PFSK-1 (cell line): ENCODE results near the gene KCNJ9.

Experiments
- FOXP2 ChIP-seq: optimal IDR thresholded peaks from 2 replicates; pipeline ENCODE3; 2011; ENCODE audit warnings: borderline replicate concordance, control low read depth, inconsistent platforms; ENCODE audit not compliant: insufficient read depth; ENCODE audit errors: extremely low read length, extremely low read depth
- POLR2AphosphoS5 ChIP-seq: IDR thresholded peaks from 2 replicates; pipeline ENCODE4 v1.6.1; 2012; ENCODE audit warnings: low read depth, mild to moderate bottlenecking, control low read depth, low read length, moderate library complexity
- SIN3A ChIP-seq: IDR thresholded peaks from 2 replicates; pipeline ENCODE4 v1.6.1; 2012; ENCODE audit warnings: mild to moderate bottlenecking, low read length, moderate library complexity, borderline replicate concordance; ENCODE audit not compliant: insufficient read depth
- TAF1 ChIP-seq: IDR thresholded peaks from 2 replicates; pipeline ENCODE4 v1.6.1; 2012; ENCODE audit warnings: low read length, control low read depth, borderline replicate concordance; ENCODE audit not compliant: insufficient read depth
- TF ChIP-seq, protein P1 (sequence below), 2 experiments: IDR thresholded peaks; 2 replicates each; pipeline versions ENCODE4 v1.6.1 to v1.8.0; 2011 to 2012; ENCODE audit warnings: low read depth in 2 of 2, low read length in 2 of 2, control low read depth in 1 of 2, inconsistent platforms in 1 of 2, mild to moderate bottlenecking in 1 of 2, moderate library complexity in 1 of 2; ENCODE audit not compliant: insufficient read depth in 1 of 2

KCNJ9 gene

DNA sequence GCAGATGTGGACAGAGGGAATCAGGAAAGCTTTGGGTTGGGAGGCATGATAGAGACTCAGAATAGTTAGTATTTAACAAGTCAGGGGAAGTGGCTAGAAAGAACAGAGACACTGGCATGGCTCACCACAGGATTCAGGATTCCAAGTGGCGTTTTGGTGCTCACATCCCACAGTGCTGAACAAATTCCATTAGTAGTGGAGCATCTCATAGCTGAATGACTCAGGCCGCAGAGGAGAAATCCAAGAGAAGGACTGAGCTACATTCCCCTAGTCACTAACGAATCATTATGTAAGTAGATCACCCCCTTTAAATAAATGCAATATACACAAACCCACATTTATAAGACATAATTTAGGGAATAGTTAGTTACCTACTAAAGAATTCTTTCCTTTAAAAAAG is 5.0 kb upstream of the KCNJ9 start:
- no peak for TF ChIP-seq POLR2AphosphoS5
- no peak for TF ChIP-seq TAF1
- no peak for TF ChIP-seq FOXP2
- TF ChIP-seq, protein P1, sequence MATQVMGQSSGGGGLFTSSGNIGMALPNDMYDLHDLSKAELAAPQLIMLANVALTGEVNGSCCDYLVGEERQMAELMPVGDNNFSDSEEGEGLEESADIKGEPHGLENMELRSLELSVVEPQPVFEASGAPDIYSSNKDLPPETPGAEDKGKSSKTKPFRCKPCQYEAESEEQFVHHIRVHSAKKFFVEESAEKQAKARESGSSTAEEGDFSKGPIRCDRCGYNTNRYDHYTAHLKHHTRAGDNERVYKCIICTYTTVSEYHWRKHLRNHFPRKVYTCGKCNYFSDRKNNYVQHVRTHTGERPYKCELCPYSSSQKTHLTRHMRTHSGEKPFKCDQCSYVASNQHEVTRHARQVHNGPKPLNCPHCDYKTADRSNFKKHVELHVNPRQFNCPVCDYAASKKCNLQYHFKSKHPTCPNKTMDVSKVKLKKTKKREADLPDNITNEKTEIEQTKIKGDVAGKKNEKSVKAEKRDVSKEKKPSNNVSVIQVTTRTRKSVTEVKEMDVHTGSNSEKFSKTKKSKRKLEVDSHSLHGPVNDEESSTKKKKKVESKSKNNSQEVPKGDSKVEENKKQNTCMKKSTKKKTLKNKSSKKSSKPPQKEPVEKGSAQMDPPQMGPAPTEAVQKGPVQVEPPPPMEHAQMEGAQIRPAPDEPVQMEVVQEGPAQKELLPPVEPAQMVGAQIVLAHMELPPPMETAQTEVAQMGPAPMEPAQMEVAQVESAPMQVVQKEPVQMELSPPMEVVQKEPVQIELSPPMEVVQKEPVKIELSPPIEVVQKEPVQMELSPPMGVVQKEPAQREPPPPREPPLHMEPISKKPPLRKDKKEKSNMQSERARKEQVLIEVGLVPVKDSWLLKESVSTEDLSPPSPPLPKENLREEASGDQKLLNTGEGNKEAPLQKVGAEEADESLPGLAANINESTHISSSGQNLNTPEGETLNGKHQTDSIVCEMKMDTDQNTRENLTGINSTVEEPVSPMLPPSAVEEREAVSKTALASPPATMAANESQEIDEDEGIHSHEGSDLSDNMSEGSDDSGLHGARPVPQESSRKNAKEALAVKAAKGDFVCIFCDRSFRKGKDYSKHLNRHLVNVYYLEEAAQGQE (IDR thresholded peaks at IDR 0.05; ENCODE audit: insufficient read depth in 1 of 2, low read depth in 2 of 2, low read length in 2 of 2) = no peak
- no peak for TF ChIP-seq SIN3A

DNA sequence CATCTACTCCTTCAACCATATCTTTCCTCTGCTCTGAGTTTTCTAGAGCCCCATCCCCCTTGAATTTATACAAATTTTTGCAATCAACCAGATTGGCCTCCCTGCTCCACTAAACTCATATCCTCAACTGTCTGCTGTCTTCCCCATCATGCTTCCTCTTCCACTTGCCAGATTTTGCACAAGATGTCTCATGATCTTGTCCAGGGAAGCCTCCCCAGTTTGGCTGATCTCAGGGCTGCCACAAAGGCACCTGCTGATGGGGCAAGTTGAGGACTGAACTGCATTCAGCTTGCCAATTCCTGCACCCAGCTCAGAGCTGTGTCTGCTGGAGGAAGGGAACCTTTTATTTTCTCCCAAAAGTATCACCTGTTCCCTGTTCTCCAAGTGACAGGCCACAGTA is 3.9 kb upstream of the KCNJ9 start:
- TF ChIP-seq POLR2AphosphoS5 (no peak), FOXP2 (no peak), TAF1 (no peak), SIN3A (no peak)
- TF ChIP-seq, protein P1 (IDR thresholded peaks at IDR 0.05; ENCODE audit: insufficient read depth in 1 of 2, low read depth in 2 of 2, low read length in 2 of 2) = no peak

DNA sequence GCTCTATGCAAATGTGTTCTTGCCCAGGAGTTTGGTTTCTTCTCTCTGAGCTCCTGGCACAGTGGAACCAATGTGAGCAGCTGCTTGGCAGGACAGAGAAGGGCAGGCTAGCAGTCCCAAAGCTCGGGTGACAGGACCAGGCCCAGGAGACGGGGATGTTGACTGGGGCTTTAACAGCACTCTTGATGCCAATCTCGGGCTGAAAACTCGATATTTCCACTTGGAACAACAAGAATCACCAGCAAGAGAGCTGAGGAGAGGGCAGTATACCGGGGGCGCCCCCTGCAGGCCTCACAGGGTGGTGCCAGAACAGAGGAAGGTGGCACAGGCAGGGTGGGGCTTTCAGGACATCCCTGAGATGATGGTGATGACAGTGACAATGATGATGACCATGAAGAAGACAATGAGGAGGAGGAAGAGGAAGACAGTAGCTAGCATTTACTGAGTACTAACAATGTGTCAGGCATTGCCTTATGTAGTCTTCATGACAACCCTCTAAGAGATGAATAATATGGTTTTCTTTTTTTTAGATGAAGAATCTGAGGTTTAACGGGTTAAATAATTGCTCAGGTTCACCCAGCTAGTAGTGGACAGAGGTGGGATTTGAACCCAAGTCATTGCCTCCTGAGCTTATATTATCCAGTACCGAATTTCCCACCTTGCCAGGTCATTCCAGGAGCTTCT is 2.7 kb upstream of the KCNJ9 start:
- TF ChIP-seq FOXP2 (no peak), SIN3A (no peak), POLR2AphosphoS5 (no peak), TAF1 (no peak)
- TF ChIP-seq, protein P1 (IDR thresholded peaks at IDR 0.05; ENCODE audit: insufficient read depth in 1 of 2, low read depth in 2 of 2, low read length in 2 of 2) = no peak

DNA sequence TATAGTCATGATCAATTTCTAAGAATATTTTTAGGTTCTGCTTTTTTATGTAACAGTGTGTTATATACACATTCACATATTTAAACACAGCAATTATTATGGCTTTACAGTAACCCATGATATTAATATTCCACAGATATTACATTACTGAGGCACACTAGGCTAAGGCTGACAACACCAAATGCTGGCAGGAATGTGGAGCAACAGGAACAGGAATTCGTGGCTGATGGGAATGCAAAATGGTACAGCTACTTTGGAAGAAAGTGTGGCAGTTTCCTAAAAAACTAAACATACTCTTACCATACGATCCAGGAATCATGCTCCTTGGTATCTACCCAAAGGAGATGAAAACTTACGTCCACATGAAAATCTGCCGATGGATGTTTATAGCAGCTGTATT is 1.9 kb upstream of the KCNJ9 start:
- TF ChIP-seq, protein P1 (IDR thresholded peaks at IDR 0.05; ENCODE audit: insufficient read depth in 1 of 2, low read depth in 2 of 2, low read length in 2 of 2) = no peak

DNA sequence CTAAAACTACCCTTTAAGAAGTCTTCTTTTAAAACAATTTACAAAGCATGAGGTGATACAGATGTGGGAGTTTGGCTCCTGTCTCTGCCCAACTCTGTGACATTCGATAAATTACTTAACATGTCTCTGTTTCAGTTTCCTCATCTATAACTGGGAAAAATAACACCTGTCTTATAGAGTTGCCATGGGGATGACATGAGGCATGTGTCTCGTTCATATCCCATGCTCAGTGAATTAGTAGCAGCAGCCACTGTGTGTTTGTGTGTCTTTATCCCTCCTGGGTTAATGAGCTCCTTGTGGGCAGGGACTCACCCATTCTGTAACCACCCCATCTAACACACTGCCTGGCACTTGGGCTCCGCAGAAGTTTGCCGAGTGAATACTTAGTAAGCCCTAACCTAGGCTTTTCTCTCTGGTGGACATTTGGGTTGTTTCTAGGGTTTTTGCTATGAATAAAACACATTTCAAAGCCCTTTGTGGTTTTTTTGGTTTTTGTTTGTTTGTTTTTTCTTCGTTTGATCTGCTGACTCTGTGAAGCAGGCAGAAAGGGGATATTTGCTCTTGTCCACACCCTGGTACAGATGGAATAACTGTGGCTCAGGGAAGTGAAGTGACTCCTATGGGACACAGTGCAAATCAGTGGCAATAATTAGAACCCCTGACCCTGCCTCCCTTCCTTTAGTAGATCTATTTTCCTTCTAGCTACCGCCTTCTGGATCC is 797 bp upstream of the KCNJ9 start:
- no peak for TF ChIP-seq SIN3A
